Cardiac fibroblast (primary cell): ENCODE measurements around the gene SH2D2A.

Experiments
- DNase-seq, 2 donors: peaks; one replicate each; pipeline versions ENCODE4 v3.0.0 to v3.0.0-alpha.2; 2010; ENCODE audit warnings: low read depth in 2 of 2
- H3K4me3 ChIP-seq, 2 donors: replicated peaks in 1 of 2; 1 replicate in 1 of 2; 2 replicates in 1 of 2; pipeline ENCODE4 v1.5.1; 2011; ENCODE audit warnings: low read depth in 2 of 2, low read length in 2 of 2, mild to moderate bottlenecking in 2 of 2, moderate library complexity in 1 of 2
- TF ChIP-seq, protein P1 (sequence below): IDR thresholded peaks from one replicate; pipeline ENCODE4 v1.5.1; 2011; ENCODE audit warnings: low read depth, mild to moderate bottlenecking, low read length, inconsistent platforms

SH2D2A gene

GRCh38 chr1:156862584-156862983 lies 45.9 kb upstream of the SH2D2A start:
- TF ChIP-seq, protein P1, sequence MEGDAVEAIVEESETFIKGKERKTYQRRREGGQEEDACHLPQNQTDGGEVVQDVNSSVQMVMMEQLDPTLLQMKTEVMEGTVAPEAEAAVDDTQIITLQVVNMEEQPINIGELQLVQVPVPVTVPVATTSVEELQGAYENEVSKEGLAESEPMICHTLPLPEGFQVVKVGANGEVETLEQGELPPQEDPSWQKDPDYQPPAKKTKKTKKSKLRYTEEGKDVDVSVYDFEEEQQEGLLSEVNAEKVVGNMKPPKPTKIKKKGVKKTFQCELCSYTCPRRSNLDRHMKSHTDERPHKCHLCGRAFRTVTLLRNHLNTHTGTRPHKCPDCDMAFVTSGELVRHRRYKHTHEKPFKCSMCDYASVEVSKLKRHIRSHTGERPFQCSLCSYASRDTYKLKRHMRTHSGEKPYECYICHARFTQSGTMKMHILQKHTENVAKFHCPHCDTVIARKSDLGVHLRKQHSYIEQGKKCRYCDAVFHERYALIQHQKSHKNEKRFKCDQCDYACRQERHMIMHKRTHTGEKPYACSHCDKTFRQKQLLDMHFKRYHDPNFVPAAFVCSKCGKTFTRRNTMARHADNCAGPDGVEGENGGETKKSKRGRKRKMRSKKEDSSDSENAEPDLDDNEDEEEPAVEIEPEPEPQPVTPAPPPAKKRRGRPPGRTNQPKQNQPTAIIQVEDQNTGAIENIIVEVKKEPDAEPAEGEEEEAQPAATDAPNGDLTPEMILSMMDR, result no peak
- DNase-seq, result no peak
- no peak overlapping the region for H3K4me3 ChIP-seq

- H3K4me3 ChIP-seq, result peak within 1 kb of the TSS; percentile 24 to 35
- TF ChIP-seq, protein P1, result no peak
- DNase-seq, result peak; percentile 7 to 25
Measured at GRCh38 chr1:156860628-156861423, 44.2 kb upstream of the SH2D2A start, which contains the start of gene NTRK1. Gene NTRK1 (plus strand): TSS chr1:156860865. CDS start chr1:156860935, 70 bp downstream.

DNA sequence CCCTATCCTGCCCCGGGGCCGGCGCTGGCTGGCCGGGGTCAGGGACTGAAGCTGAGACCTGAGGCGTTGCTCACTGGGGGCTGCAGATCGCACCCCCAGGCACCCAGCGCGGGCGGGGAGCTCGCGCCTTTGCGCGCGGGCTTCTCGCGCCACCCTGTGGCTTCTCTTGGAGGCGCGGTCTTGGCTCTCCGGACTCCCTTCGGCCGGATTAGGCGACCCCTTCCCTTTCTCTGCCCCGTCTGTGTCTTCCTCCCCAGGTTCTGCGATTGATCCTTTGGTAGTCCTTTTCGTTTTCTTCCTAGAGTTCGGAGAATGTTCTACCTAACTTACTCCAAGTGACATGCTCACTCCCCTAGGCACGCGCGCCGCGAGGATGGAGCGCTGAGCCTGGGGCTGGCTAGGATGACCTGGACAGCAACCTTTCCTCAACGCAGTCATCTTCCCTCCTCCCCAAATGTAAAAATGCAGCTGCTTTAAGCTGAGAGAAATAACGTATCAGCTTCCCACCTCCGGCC lies 43.5 kb upstream of the SH2D2A start:
- H3K4me3 ChIP-seq, result peak overlapping the region; percentile 24 to 35
- TF ChIP-seq, protein P1, result peak; percentile 81
- peak; percentile 45 to 59 for DNase-seq

DNA sequence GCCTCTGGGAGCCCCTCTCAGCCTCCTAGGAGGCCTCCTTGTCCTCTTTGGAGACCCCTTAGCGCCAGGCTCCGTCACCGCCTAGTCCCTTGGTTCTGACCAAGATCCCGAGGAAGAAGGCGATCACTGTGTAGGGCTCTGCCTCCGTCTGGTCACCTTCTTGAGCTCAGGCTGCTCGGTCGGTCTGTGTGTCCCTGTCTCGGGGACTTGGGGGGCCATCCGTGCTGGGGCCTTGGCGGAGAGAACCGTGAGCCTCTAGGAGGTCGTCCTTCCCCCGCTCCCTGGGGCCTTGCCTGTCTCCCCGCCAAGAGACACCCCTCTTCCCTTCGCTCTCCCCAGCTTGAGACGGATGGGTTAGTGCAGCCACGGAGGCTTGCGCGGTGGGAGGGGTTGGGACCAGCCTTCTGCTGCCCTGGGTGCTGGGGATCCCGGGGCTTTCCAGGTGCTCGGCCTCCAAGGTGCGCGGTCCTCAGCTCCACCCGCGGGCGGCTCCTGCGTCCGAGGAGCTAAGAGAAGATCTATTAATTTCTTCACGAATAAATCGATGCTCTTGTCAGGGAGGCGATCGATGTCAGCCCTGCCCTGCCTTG lies 43.0 kb upstream of the SH2D2A start:
- peak overlapping the region; percentile 24 to 35 for H3K4me3 ChIP-seq
- peak; percentile 19 to 35 for DNase-seq
- TF ChIP-seq, protein P1, result no peak

DNA sequence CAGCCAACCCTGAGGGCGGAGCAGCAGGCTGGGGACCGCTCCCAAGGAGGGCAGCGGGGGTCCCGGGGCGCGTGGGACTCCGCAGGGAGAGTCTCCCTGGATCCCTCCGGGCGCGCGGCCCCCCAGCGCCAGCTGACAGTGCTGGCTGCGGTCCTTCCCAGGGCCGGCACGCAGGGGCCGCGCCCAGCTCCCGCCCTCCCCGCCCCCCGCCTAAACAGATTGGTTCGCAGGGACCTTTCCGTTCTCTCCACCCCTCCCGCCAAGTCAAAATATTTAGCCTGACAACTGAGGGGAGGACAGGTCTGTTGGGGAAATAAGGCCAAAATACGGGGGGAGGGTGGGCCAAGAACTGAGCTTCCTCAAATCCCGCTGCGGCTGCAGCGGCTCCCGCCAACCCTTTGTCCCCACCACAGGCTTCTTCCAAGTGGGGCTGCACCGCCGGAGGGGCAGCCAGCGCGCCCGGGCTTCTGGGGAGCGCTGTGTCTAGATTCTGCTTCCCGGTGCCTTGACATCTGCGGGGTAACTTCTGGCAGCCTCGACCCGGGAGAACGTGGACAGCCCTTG lies 42.4 kb upstream of the SH2D2A start, which contains the start of gene INSRR:
TSS of gene INSRR (minus strand) at position 159 of the 564 bp plus-strand sequence. CDS start 496 bp downstream, outside the sequence.
- H3K4me3 ChIP-seq, result peak within 1 kb of the TSS; percentile 24 to 35
- TF ChIP-seq, protein P1, result no peak
- peak; percentile 5 to 19 for DNase-seq

DNA sequence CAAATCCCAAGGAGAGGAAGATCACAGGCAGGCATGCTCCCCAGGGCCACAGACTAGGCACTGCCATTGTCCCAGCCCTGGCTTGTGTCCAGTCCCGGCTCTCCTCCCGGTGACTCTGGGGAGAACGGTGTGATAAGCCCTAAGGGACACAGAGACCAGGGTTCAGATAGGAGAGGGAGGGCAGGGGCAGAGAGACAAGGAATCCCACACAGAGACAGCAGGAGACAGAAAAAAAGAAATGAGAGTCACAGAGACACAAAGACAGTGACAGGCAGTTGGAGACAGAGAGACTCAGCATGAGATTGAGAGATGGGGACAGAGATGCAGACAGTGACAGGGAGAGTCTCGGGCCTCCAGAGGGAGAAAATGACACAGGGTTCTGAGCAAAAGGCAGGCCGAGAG lies 41.9 kb upstream of the SH2D2A start:
- no peak for DNase-seq
- TF ChIP-seq, protein P1, result no peak
- no peak overlapping the region for H3K4me3 ChIP-seq
